Hippocampal formation (tissue), 2 donors: ENCODE measurements around the gene CGB8.
"Not testable (repeated sequence)": the region's sequence is repeated elsewhere in the genome, so short reads cannot be mapped to it uniquely, and the experiment has no call there.

ENCODE experiments used
- DNase-seq, 2 donors: peaks; one replicate each; lab custom pipeline; 2025; lab: John Stamatoyannopoulos, UW

The CGB8 gene

DNA sequence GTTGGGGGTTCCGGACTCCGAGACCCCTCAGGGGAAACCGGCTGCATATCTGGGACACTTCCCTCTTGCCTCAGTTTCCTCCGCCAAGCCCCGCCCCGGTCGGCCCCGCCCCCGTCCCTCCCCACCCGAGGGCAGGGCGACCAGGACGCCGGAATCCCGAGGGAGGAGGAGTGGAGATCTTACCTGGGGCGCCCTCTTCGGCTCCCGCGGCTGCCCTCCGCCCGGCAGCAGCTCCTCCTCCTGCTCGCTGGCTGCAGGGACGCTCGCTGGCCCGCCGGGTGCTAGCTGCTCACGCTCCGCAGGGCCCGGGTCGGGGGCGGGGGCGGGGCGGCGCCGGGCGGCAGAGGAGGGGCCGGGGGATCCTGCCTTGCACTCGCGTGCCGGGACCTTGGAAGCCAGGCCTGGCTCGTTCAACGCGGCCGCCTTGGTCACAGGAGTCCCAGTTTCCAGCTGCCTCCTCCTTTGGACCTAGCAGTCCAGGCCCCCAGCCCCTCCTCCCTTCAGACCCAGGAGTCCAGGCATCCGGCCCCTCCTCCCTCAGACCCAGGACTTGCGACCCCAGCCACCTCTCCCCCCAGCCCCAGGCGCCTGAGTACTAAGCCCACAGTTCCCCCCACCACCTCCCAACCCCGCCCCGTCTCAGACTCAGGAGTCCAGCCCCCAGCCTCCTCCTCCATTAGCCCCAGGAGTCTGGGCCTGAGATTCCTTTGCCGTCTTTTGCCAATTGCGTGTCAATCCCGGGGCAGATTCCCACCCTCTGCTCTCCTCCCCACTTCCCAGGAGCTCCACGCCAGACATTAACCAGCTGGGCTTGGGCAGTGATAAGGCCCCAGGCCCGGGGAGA is 16.1 kb upstream of the CGB8 start, which contains the start of gene NTF4:
NTF4 (minus strand) TSS at position 51 of the 844 bp plus-strand sequence. CDS start 2,821 bp downstream, outside the sequence.
- no peak for DNase-seq

DNA sequence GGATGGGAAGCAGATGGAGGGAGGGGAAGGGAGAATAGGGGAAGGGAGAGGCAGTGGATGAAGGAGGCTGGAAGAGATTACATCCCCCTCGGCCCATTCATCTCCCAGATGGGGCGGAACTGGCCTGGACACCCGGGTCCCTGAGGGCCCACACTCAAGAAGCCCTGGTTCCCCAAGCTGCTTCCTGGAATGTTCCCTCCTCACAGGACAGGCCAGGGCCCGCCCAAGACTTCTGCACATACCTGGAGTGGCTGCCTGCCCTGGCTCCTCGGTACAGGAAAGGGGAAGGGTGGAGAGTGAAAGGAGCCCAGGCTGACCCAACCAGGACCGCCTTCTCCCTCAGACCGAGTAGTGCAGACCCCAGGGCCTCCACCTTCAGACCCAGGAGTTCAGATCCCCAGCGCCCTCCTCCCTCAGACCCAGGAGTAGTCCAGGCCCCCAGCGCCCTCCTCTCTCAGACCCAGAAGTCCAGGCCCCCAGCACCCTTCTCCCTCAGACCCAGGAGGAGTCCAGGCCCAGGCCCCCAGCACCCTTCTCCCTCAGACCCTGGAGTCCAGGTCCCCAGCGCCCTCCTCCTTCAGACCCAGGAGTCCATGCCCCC is 15.2 kb upstream of the CGB8 start:
- no peak for DNase-seq

DNA sequence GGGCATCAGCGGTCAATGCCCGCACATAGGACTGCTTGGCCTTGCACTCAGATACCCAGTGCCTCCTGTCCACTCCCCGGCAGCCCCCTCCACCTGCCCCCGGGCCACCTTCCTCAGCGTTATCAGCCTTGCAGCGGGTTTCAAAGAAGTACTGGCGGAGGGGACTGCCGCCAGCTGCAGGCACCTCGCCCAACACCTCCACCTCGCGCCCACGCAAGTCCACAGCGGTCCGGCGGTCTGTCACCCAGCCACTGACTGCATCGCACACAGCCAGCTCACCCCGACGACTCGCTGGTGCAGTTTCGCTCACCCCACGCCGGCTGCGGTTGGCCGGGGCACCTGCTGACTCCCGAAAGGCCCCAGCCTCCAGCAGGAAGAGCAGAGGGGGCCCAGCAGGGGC is 12.5 kb upstream of the CGB8 start:
- no peak for DNase-seq

GRCh38 chr19:49061000-49061399 is 12.1 kb upstream of the CGB8 start:
- DNase-seq, result no peak

DNA sequence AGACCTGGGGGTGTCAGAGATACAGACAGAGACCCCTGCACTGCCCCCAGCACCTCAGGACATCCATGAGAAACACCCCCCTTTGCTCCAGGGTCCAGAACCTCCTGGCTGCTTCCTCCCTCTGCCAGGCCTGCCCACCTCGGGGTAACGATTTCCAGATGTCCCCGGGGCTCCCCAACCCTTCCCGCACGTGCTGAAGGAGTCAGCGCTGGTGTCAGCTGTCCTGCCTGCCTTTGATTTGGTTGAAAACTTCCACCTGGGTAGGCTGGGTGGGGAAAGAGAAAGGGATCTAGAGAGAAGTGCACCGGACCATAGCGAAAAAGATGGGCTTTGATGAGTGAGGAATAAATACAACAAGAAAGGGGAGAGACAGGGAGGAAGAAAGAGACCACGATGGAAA is 10.1 kb upstream of the CGB8 start:
- no peak for DNase-seq

DNA sequence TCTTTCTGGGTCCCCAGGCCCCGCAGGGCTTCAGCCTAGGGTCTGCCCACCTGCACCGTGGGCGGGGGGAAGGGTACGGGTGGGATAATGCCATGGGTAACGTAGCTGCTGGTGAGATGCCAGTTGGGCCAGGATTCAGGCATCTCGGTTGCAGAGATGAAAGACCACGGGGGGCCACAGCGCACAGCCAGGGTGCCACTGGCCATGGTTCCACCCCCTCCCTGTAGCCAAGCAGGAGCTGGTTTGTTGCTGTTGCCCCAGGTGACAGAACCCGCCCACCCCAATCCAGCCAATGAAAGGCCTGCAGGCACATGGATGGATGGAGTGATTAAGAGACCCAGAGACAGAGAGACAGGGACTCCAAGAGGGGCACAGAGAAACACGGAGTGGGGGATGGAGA is 9.7 kb upstream of the CGB8 start:
- DNase-seq, result no peak

DNA sequence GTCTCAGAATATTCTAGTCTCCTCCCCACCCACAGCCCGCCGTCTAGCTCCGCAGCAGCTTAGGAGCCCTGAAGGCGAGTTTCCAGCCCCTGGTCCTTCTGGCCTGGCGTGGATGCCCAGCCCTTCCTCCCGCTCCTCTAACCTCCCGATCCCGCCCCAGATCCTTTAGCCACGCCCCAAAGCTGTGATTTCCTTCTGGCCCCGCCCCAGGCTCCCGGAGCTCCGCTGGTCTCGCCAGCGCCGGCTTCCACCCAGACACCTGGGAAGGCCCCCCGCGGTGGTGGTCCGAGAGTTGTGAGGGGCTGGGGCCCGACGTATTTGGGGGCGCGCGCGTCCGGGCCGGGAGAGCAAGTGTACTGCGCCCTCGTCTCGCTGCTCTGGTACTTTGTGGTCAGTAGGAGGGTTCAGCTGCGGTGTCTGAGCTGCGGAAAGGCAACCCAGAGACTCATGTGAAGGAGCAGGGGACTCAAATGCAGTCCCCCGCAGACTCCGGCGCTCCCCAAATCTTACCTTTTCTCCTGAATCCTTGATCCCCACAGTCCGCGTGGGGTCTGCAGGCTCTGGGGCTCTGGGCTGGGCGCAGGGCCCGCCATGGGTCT is 8.8 kb upstream of the CGB8 start, which contains the start of gene CGB7:
CGB7 (minus strand) TSS at position 114 of the 599 bp plus-strand sequence. CDS start 2,374 bp downstream, outside the sequence.
- DNase-seq, result peak in 1 of 2 donors; percentile 7

GRCh38 chr19:49056902-49057596 is 8.1 kb upstream of the CGB8 start:
- not testable (repeated sequence) for DNase-seq

DNA sequence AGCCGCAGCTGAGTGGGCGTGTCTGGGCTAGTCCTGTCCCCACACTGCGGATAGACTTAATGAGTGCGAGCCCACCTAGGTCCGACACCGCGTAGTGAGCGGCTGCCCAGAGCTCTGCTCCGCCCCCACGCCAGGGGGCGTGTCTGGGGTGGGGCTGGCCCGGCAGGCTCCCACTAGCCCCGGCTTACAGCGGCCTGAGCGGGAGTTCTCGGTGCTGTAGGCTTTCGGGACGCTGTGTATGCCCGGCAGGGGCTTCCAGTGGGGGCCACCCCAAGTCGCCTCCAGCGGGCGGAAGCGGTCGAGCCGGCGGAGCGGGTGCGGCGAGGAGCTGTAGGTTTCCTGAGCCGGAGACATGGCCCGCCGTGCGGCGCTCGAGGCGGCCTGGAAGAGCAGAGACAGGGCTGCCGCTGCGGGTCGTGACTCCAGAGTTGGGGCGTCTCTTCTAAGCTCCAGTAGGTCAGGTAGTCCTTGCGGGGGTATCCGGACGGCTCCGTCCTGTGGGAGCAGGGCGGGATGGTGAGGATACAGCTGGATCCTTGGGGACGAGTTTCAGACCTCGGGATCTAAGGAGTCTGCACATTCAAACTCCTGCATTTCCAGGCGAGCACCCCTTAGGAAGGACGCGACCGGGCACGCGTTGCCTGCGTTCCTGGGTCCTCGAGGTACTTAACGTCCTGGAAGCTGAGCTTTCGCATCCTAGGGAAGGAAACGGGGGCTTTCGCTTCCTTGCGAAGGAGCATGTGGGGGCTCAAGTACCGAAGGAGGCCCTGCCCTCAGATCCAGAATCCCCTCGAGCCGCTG is 7.4 kb upstream of the CGB8 start:
- peak in 1 of 2 donors; percentile 18 for DNase-seq

- not testable (repeated sequence) for DNase-seq
Observed at GRCh38 chr19:49050376-49051033, 1.6 kb upstream of the CGB8 start.

GRCh38 chr19:49049834-49050233 is 923 bp upstream of the CGB8 start:
- DNase-seq, result not testable (repeated sequence)

DNA sequence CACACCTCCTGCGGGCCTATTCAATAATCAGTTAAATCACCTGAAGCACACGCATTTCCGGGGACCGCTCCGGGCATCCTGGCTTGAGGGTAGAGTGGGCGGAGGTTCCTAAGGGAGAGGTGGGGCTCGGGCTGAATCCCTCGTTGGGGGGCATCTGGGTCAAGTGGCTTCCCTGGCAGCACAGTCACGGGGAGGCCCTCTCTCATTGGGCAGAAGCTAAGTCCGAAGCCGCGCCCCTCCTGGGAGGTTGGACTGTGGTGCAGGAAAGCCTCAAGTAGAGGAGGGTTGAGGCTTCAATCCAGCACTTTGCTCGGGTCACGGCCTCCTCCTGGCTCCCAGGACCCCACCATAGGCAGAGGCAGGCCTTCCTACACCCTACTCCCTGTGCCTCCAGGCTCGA is 5.4 kb downstream of the CGB8 start, which contains the start of gene CGB5:
CGB5 (plus strand) TSS at position 301 of the 400 bp plus-strand sequence. CDS start 362 bp downstream, outside the sequence.
- not testable (repeated sequence) for DNase-seq

DNA sequence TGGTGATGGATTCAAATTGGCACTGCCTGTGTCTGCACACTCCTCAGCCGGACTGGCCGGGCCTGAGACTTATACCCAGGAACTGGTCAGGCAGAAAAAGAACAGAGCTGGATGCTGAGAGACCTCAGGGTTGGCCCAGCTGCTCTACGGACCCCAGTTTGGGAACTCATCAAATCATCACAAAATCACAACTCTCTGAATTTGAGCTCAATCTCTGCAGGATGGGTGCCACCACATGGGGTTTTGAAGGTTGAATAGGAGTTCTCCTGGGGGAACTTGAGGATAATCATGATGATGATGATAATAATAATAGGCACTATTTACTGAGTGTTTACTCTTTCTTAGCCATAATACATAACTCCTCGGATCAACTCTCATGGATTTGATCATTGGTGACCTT is 6.2 kb downstream of the CGB8 start:
- not testable (repeated sequence) for DNase-seq

DNA sequence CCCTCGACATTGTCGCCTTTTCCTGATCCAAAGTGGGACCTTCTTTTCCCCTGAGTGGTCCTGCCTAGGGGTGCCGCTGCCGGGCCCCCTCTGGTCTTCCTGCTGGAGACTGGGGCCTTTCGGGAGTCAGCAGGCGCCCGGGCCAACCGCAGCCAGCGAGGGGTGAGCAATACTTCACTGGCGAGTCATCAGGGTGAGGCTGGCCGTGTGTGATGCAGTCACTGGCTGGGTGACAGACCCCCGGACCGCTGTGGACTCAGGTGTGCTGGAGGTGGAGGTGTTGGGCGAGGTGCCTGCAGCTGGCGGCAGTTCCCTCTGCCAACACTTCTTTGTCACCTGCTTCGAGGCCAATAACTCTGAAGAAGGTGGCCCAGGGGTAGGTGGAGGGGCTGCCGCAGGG is 6.7 kb downstream of the CGB8 start:
- no peak for DNase-seq

- DNase-seq, result not testable (repeated sequence)
Observed at GRCh38 chr19:49039736-49040135, 9.2 kb downstream of the CGB8 start.

DNA sequence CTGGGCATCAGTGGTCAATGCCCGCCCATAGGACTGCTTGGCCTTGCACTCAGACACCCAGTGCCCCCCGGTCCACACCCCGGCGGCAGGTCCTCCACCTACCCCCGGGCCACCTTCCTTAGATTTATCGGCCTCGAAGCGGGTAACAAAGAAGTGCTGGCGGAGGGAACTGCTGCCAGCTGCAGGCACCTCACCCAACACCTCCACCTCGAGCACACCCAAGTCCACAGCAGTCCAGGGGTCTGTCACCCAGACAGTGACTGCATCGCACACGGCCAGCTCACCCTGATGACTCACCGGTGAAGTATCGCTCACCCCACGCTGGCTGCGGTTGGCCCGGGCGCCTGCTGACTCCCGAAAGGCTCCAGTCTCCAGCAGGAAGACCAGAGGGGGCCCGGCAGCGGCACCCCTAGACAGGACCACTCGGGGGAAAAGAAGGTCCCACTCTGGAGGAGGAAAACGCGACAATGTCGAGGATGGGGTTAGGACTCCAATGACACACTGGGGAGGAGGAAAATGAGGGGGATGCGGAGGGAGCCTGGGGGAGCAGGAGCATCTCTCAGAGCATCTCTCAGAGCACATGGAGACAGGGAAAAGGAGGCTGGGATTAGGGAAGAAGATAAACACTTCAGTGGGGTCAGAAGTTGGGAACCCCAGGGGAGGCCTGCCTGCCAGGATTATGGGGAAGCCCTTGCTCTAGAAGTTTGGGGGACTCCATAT is 10.2 kb downstream of the CGB8 start:
- not testable (repeated sequence) for DNase-seq

DNA sequence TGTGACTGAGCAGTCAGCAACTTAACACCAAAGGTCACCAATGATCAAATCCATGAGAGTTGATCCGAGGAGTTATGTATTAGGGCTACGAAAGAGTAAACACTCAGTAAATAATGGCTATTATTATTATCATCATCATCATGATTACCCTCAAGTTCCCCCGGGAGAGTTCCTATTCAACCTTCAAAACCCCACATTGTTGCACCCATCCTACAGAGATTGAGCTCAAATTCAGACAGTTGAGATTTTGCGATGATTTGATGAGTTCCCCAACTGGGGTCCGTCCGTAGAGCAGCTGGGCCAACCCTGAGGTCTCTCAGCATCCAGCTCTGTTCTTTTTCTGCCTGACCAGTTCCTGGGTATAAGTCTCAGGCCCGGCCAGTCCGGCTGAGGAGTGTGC is 10.8 kb downstream of the CGB8 start:
- not testable (repeated sequence) for DNase-seq

DNA sequence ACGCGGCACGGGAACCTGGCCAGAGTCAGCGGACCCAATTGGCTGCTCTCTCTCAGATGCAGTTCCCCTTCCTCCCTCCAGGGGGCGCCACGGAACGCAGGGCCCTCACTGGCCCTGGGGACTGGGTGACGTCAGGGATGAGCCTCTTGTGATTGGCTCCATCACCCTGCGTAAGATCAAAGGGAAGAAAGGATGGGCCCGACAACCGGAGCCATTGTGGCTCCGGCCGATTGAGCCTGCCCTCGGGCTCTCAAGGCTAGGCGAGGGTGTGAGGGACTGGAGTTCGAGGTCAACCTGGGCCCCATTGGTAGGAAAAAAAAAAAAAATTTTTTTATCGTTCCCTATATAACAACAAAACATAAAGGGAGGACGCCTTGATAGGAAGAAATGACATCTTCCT is 12.1 kb downstream of the CGB8 start, which contains the start of gene CGB1:
CGB1 (minus strand) TSS at position 81 of the 400 bp plus-strand sequence. CDS start 184 bp downstream, outside the sequence.
- not testable (repeated sequence) for DNase-seq

DNA sequence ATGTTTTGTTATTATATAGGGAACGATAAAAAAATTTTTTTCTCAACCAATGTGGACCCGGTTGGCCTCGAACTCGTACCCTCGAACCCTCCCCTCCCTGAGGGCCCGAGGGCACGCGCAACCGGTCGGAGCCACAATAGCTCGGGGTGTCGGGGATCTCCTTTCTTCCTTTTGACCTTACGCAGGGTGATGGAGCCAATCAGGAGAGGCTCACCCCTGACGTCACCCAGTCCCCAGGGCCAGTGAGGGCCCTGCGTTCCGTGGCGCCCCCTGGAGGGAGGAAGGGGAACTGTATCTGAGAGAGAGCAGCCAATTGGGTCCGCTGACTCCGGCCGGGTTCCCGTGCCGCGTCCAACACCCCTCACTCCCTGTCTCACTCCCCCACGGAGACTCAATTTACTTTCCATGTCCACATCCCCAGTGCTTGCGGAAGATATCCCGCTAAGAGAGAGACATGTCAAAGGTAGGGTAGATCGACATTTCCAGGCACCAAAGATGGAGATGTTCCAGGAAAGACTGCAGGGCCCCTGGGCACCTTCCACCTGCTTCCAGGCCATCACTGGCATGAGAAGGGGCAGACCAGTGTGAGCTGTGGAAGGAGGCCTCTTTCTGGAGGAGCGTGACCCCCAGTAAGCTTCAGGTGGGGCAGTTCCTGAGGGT is 17.1 kb downstream of the CGB8 start, which contains the start of gene CGB2:
CGB2 (plus strand) TSS at position 249 of the 660 bp plus-strand sequence; CDS start at position 455, 206 bp downstream.
- not testable (repeated sequence) for DNase-seq
